Panc1 (cell line): ENCODE data around the gene NCKAP5L.

Experiments
- CTCF ChIP-seq: fragments of 450-650 bp; IDR thresholded peaks from 2 replicates; pipeline ENCODE4 v1.5.1; 2017; ENCODE audit warnings: mild to moderate bottlenecking
- REST ChIP-seq, 2 experiments: IDR thresholded peaks; 2 replicates each; pipeline ENCODE4 v1.6.1; 2011 to 2012; ENCODE audit warnings: low read depth in 2 of 2, control low read depth in 1 of 2, low read length in 1 of 2, mild to moderate bottlenecking in 1 of 2, moderate library complexity in 1 of 2; ENCODE audit not compliant: insufficient read depth in 1 of 2

- TF ChIP-seq CTCF = no peak
- no peak for TF ChIP-seq REST (IDR thresholded peaks at IDR 0.05; ENCODE audit: insufficient read depth in 1 of 2, low read depth in 2 of 2, low read length in 1 of 2)
Observed at GRCh38 chr12:49832836-49833421, 4.7 kb upstream of the NCKAP5L start.
